Fibroblast of mammary gland (primary cell): ENCODE results near the gene SUMF1.

ENCODE experiments used
- DNase-seq: peaks from one replicate; pipeline ENCODE4 v3.0.0-alpha.2; 2010; ENCODE audit warnings: low read depth
- H3K4me3 ChIP-seq: 2 replicates; pipeline ENCODE4 v1.5.1; 2011; ENCODE audit warnings: low read depth, mild to moderate bottlenecking, low read length, moderate library complexity; ENCODE audit not compliant: control insufficient read depth
- TF ChIP-seq, protein P1 (sequence below): conservative IDR thresholded peaks from 2 replicates; pipeline ENCODE4 v1.5.1; 2011; ENCODE audit warnings: low read depth, low read length, inconsistent platforms; ENCODE audit not compliant: control insufficient read depth, insufficient read depth

The SUMF1 gene

GRCh38 chr3:4406746-4407568 is 60.1 kb downstream of the SUMF1 start:
- no peak overlapping the region for H3K4me3 ChIP-seq
- TF ChIP-seq, protein P1, sequence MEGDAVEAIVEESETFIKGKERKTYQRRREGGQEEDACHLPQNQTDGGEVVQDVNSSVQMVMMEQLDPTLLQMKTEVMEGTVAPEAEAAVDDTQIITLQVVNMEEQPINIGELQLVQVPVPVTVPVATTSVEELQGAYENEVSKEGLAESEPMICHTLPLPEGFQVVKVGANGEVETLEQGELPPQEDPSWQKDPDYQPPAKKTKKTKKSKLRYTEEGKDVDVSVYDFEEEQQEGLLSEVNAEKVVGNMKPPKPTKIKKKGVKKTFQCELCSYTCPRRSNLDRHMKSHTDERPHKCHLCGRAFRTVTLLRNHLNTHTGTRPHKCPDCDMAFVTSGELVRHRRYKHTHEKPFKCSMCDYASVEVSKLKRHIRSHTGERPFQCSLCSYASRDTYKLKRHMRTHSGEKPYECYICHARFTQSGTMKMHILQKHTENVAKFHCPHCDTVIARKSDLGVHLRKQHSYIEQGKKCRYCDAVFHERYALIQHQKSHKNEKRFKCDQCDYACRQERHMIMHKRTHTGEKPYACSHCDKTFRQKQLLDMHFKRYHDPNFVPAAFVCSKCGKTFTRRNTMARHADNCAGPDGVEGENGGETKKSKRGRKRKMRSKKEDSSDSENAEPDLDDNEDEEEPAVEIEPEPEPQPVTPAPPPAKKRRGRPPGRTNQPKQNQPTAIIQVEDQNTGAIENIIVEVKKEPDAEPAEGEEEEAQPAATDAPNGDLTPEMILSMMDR: no peak
- DNase-seq: no peak

DNA sequence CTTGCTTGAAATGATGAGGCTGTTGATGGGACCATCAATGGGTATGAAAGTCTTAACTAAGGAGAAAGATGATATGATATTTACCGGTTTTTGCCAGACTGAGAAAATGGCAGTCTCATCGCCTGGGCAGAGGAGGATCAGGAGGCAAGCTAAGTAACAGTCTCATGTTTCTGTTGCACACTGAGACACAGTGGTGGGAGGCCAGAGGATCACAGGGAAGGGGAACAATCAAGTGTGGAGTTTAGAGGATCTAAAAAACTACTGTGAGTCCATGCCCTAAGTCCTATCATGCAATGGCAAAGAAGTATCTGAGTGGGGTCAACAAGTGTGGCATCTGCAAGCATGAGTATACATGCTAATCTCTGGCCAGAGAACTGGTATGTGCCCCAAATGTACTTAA is 62.2 kb downstream of the SUMF1 start:
- TF ChIP-seq, protein P1: no peak
- no peak overlapping the region for H3K4me3 ChIP-seq
- DNase-seq: no peak

- DNase-seq: peak; percentile 64
- TF ChIP-seq, protein P1: no peak
These were observed 65.6 kb downstream of the SUMF1 start for GRCh38 chr3:4401441-4401840.

GRCh38 chr3:4399476-4399875 is 67.6 kb downstream of the SUMF1 start:
- TF ChIP-seq, protein P1: no peak
- DNase-seq: no peak
- H3K4me3 ChIP-seq: no peak overlapping the region

More at GRCh38 chr3:4401441-4401840, 65.6 kb downstream of the SUMF1 start:
- H3K4me3 ChIP-seq: no peak overlapping the region

DNA sequence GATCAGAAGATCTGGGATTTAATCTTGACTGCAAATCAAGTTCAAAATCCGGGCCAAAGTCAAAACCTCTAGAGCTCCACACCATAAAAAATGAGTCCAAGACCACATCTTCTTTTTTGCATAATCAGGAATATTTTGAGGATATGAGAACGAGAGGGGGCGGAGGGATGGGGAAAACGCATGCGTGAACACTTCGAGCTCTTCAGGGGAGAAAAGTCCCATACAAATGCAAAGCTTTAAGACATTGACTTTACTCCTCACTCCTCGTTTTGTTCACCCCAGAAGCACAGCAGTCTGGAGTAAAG is 68.2 kb downstream of the SUMF1 start:
- TF ChIP-seq, protein P1: no peak
- no peak overlapping the region for H3K4me3 ChIP-seq
- DNase-seq: no peak

GRCh38 chr3:4398120-4398940 is 68.7 kb downstream of the SUMF1 start:
- no peak overlapping the region for H3K4me3 ChIP-seq
- TF ChIP-seq, protein P1: no peak
- DNase-seq: peak; percentile 35
